Urothelium cell line (cell line): ENCODE data around the gene ITPRIP.
A peak's percentile ranks its signal among the peaks of the same experiment; 100 is the strongest.

Experiments used
- DNase-seq: peaks from one replicate; pipeline ENCODE4 v3.0.0; 2011; ENCODE audit warnings: low spot score, mixed read lengths
- FAIRE-seq: peaks from 2 replicates; lab custom pipeline; 2011; peaks lifted over from hg19 to GRCh38; lab: Jason Lieb, UNC

The ITPRIP gene

GRCh38 chr10:104342941-104343411 lies 4.7 kb upstream of the ITPRIP start:
- DNase-seq: no peak
- FAIRE-seq: no peak

- FAIRE-seq: no peak
- no peak for DNase-seq
Observed at GRCh38 chr10:104340641-104341040, 2.4 kb upstream of the ITPRIP start.

- no peak for FAIRE-seq
Observed at GRCh38 chr10:104340111-104340526, 1.9 kb upstream of the ITPRIP start.

GRCh38 chr10:104339469-104340110 lies 1.3 kb upstream of the ITPRIP start:
- DNase-seq (peak; percentile 38), FAIRE-seq (no peak)

More at GRCh38 chr10:104340111-104340526, 1.9 kb upstream of the ITPRIP start:
- DNase-seq: no peak

- FAIRE-seq: no peak
- DNase-seq: peak; percentile 55
Observed at GRCh38 chr10:104337521-104337984, 712 bp downstream of the ITPRIP start.

GRCh38 chr10:104336821-104337467 lies 1.3 kb downstream of the ITPRIP start:
- no peak for FAIRE-seq
- no peak for DNase-seq

- FAIRE-seq (no peak), DNase-seq (no peak)
Observed at GRCh38 chr10:104334965-104335650, 3.2 kb downstream of the ITPRIP start.

- FAIRE-seq (no peak), DNase-seq (no peak)
Observed at GRCh38 chr10:104334561-104334960, 3.7 kb downstream of the ITPRIP start.

GRCh38 chr10:104333728-104334373 lies 4.4 kb downstream of the ITPRIP start:
- no peak for FAIRE-seq
- no peak for DNase-seq

- no peak for FAIRE-seq
- no peak for DNase-seq
Observed at GRCh38 chr10:104333032-104333727, 5.1 kb downstream of the ITPRIP start.

- DNase-seq (no peak), FAIRE-seq (no peak)
Observed at GRCh38 chr10:104332243-104333031, 5.8 kb downstream of the ITPRIP start.

- peak; percentile 25 for DNase-seq
- FAIRE-seq: no peak
Observed at GRCh38 chr10:104331208-104331838, 6.9 kb downstream of the ITPRIP start.

- DNase-seq (no peak), FAIRE-seq (no peak)
Observed at GRCh38 chr10:104330168-104331110, 7.8 kb downstream of the ITPRIP start.

GRCh38 chr10:104329735-104330134 lies 8.5 kb downstream of the ITPRIP start:
- DNase-seq (no peak), FAIRE-seq (no peak)

GRCh38 chr10:104328896-104329710 lies 9.2 kb downstream of the ITPRIP start:
- peak; percentile 80 for DNase-seq
- no peak for FAIRE-seq

- no peak for DNase-seq
Observed at GRCh38 chr10:104328646-104328895, 9.7 kb downstream of the ITPRIP start.

GRCh38 chr10:104327745-104328645 lies 10.3 kb downstream of the ITPRIP start:
- FAIRE-seq: peak; percentile 5
- peak; percentile 73 for DNase-seq

More at GRCh38 chr10:104328646-104328895, 9.7 kb downstream of the ITPRIP start:
- FAIRE-seq: no peak
